ENCODE measurements around the gene RHOV.

The RHOV gene

DNA sequence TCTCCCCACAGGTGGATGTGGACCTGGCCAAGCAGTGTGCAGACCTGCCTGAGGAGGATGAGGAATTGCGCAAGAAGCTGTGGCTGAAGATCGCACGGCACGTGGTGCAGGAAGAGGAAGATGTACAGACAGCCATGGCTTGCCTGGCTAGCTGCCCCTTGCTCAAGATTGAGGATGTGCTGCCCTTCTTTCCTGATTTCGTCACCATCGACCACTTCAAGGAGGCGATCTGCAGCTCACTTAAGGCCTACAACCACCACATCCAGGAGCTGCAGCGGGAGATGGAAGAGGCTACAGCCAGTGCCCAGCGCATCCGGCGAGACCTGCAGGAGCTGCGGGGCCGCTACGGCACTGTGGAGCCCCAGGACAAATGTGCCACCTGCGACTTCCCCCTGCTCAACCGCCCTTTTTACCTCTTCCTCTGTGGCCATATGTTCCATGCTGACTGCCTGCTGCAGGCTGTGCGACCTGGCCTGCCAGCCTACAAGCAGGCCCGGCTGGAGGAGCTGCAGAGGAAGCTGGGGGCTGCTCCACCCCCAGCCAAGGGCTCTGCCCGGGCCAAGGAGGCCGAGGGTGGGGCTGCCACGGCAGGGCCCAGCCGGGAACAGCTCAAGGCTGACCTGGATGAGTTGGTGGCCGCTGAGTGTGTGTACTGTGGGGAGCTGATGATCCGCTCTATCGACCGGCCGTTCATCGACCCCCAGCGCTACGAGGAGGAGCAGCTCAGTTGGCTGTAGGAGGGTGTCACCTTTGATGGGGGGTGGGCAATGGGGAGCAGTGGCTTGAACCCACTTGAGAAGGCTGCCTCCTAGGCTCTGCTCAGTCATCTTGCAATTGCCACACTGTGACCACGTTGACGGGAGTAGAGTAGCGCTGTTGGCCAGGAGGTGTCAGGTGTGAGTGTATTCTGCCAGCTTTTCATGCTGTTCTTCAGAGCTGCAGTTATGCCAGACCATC is 28.8 kb upstream of the RHOV start:
- DNase-seq = no peak

DNA sequence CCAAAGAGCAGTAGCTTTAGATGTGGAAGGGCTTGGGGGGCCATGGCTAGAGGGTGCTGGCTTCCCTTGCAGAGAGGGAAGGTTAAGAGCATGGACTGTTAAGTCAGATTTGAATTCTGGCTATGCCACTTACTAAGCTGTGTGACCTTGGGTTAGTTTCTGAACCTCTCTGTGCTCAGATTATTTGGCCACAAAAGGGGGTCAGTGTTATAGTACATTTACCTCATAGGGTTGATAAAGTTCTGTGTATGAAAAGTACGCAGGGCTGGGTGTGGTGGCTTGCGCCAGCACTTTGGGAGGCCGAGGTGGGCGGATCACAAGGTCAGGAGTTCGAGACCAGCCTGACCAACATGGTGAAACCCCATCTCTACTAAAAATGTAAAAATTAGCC is 27.0 kb upstream of the RHOV start:
- DNase-seq = no peak

DNA sequence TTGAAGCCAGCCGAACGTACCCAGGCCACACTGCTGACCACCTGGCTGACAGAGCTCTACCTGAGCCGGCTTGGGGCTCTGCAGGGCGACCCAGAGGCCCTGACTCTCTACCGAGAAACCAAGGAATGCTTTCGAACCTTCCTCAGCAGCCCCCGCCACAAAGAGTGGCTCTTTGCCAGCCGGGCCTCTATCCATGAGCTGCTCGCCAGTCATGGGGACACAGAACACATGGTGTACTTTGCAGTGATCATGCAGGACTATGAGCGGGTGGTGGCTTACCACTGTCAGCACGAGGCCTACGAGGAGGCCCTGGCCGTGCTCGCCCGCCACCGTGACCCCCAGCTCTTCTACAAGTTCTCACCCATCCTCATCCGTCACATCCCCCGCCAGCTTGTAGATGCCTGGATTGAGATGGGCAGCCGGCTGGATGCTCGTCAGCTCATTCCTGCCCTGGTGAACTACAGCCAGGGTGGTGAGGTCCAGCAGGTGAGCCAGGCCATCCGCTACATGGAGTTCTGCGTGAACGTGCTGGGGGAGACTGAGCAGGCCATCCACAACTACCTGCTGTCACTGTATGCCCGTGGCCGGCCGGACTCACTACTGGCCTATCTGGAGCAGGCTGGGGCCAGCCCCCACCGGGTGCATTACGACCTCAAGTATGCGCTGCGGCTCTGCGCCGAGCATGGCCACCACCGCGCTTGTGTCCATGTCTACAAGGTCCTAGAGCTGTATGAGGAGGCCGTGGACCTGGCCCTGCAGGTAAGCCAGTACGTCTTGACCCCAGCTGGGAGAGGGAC is 26.4 kb upstream of the RHOV start:
- no peak for DNase-seq

DNA sequence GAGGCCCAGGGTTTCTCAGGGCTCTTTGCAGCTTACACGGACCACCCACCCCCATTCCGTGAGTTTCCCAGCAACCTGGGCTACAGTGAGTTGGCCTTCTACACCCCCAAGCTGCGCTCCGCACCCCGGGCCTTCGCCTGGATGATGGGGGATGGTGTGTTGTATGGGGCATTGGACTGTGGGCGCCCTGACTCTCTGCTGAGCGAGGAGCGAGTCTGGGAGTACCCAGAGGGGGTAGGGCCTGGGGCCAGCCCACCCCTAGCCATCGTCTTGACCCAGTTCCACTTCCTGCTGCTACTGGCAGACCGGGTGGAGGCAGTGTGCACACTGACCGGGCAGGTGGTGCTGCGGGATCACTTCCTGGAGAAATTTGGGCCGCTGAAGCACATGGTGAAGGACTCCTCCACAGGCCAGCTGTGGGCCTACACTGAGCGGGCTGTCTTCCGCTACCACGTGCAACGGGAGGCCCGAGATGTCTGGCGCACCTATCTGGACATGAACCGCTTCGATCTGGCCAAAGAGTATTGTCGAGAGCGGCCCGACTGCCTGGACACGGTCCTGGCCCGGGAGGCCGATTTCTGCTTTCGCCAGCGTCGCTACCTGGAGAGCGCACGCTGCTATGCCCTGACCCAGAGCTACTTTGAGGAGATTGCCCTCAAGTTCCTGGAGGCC is 25.6 kb upstream of the RHOV start:
- no peak for DNase-seq

DNA sequence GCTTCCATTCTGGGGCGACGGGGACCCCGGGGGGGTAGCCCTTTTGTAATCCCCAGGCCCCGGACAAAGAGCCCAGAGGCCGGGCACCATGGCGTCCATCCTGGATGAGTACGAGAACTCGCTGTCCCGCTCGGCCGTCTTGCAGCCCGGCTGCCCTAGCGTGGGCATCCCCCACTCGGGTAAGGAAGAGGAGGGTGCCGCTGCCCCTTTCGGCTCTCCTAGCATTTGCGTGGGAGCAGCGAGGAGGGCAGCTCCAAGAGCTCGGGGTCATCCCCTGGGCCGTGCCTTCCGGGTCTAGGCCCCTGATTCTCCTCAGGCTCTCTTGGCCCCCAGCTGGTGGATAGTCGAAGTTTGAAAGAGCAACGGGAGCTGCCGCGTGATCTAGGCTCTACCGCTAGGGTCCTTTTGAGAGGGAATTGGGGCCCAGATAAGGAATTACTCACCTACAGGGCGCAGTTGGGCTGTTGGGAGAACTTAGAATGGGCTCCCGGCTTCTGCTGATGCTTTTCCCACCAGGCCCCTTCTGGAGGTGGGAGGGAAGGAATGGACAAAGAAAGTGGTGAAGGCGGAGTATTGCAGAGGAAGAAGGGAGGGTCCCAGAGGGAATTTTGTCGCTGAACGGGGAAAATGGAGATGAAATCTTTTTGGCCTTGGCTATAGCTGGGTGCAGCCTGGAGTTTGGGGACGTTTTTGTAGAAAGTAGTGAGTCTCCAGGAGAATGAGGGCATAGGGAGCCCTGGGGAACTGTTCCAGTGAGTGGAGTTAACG is 20.8 kb upstream of the RHOV start:
- DNase-seq = peak; percentile 76

DNA sequence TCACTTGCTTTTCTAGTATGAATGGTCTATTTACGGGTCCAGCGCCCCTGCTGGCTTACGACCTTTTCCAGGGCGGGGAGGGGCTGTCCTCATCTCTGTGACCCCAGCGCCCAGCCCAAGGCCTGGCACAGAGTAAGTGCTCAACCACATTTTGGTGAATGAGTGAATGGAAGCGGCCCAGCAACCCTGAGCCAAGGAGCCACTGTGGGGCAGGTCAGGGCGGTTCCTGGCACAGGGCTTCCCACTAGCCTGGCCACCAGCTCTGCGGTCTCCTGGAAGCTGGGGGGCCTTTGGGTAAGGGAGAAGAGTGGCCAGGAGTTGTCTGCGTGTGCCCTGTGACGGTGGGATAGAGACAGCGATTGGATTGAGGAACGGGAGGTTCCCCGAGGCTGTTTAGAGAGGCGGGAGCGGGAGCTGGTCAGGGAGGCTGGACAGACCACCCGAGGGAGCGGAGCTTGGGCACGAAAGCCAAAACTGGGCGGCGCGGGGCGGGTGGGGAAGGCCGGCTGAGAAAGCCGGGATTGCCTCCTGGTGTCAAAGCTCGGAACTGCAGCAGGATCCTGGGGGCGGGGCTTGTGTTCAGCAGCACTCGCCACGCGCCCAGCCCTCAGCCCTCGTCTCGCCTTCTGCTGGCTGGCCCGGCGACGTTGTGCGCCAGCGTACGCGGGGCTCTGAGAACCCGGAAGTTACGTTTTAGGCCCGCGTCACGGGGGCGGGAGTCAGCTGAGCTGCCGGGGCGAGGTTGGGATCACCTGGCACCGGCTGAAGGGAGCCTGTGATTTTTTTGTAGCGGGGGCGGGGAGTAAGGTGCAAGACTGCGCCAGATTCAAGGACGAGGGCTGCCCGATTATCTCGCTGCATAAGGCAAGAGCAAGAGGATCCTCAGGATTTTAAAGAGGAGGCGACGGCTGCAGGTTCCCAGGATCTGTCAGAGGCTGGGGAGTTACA is 20.0 kb upstream of the RHOV start, which contains the start of gene VPS18:
Gene VPS18, plus strand, starts transcription at position 718 of the 948 bp plus-strand sequence. CDS start 319 bp downstream, outside the sequence.
- peak; percentile 95 for DNase-seq

DNA sequence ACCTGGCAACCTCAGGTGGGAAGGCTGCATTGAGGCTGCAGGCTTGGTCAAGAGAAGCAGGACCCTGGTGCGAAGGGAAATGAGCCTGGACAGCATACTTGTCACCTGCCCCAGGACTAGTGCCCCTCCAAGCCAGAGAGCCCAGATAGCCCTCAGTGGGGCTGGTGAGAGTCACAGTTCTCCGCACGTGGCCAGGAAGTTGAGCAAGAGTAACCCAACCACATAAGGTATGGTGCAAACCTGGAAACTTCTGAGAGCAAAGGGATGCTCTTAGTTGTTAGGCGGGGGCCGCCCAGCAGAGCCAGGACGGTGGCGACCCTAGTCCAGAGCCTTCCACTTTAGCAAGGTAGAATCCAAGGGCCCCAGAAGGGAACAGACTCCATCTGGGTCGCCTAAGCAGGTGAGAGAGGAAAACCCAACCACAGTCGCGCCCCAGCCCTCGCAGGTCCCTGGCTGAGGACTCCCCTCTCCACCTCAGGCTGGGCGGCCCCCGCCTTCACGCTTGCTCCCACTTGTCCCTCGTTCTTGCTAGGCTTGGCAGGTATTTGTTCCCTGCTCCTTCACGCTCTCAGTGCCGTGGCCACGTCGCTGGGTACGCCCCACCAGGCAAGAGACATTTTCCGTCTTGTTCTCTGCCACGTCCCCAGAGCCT is 19.1 kb upstream of the RHOV start:
- no peak for DNase-seq

DNA sequence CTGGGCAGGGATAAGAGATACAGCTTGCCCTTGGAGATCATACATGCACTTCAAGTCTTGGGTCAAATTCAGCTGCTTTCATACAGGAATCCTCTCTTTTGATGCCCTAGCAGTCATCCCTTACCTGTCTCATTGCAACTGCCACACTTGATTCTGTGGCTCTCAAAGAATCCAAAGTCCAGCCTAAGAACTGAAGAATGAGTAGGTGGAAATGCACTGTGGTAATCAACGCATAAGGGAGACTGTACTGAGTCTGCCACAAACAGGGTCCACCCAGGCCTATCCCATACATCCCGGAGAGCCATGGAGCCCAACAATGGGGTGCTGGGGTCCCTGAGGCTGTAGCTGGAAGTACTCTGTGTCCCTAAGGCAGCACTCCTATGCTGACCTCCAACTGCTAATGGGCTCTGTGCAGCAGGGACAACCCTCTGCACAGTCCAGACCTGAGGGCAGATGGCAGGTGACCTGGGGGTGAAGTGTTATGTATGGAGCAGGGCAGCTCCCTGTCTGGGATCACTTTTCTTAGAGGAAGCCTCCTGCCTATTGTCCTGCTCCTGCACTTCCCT is 18.5 kb upstream of the RHOV start:
- DNase-seq = no peak

DNA sequence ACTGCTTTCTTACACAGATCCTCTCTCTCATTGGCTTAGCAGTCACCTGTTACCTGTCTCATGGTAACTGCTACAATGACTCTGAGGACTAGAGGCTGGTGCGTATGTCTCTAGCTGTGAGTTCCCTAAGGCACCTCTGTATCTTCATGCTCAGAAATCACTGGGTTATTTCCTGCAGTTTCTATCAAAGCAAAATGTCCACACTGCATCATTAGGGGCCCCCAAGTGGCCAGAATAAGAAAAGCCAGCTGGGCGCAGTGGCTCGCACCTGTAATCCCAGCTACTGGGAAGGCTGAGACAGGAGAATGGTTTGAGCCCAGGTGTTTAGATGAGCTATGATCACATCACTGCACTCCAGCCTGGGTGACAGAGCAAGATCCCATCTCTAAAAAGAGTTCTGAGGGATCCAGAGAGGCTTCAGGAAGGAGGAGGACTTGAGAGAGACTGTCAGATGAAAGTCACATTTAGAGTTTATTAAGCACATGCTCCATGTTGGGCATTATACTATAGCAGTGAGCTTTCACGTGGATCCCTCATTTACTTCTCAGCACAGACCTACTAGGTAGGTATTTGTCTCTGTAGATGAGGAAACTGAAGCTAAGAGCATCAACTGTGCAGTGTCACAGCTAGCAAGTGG is 17.9 kb upstream of the RHOV start:
- peak; percentile 36 for DNase-seq

DNA sequence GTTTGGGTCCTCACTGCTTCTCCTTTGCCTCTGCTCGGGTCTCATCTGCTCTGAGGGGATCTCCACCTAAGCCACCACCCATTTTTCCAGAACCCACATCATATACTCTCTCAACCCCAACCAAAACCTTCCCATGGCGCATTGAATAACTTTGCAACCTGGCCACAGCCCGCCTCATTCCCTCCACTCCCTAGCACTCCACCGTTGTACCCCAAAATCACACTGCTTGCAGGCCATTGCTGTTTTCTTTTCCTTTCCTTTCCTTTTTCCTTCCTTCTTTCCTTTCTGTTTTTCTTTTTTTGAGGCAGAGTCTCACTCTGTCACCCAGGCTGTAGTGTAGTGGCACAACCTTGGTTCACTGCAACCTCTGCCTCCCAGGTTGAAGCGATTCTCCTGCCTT is 17.1 kb upstream of the RHOV start:
- no peak for DNase-seq

DNA sequence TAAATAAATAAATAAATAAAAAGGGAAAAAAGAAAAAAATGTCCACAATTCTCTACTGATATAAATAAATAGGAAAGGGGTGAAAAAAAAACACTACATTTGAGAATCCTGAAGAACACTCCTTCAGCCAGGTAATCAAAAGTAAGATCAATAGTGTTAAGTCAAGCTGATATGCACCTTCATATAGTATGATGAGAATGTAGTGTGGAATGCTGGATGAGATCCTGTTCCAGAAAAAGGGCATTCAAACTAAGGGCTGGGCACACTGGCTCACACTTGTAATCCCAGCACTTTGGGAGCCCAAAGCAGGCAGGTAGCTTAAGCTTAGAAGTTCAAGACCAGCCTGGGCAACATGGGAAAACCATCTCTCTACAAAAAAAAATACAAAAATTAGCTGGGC is 15.1 kb upstream of the RHOV start:
- DNase-seq = no peak

DNA sequence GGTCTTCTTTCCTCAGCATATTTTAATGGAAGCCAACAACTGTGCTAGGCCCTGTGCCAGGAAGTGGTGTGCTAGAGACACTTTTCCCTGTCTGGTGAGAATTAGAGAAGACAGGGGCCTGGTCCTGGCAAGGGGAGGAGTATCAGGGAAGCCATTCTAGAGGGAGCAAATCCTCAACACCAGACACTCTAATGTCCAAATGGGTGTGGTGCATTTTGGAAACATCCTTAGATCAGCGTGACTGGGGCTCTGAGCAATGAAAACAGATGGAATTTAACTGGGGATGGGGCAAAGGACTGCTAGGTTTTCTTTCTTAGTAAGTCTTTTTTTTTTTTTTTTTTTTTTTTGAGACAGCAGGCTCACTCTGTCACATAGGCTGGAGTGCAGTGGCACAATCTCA is 12.6 kb upstream of the RHOV start:
- no peak for DNase-seq

DNA sequence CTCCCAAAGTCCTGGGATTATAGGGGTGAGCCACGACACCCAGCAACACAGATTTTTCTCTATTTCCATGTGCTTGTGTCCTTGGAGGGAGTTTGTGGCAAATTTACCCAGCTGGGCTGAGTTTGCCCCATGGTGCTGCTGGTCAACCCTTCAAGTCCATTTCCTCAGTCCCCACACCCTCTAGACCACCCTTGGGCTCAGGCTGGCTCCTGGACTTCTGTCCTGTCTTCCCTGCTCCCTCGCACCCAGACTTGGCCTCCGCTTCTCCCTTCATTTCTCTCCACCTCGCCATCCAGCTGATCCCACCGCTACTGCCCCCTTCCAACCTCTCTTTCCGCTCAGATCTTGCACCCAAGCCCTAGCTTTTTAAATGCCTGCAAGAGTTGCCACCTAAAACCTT is 7.3 kb upstream of the RHOV start:
- DNase-seq = no peak

DNA sequence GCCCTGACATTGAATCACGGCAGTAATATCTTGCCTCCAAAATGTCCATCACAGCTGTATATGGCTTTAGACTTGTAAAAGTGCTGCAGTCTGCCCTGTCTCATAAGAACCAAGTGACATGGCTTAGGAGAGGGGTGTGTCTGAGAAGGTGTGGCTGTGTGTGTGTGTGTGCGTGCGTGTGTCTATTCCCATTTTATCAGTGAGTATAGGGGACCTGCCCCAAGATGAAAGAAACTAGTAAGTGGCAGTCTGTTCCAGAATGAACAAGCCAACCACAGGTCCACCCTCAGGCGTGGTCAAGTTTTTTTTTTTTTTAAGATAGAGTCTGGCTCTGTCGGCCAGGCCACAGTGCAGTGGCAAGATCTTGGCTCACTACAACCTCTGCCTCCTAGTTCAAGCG is 5.6 kb upstream of the RHOV start:
- DNase-seq = no peak

DNA sequence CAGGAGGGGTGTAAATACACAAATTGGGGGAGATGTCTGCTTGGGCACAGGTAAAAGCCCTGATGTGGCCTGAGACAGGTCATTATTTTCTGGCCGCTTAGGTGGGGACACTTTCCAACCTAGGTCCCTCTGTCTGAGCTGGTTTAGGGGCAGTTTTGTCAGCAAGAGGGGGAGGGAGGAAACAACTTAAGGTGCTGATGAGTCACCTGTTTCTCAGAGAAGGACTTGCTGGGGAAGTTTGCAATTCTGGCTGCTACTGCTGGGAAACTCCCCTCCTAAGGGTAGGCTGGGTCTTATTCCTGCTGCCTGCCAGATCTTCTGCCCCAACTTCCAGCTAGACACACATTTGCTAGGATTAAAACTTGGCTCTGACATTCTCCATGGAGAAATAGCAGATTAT is 4.8 kb upstream of the RHOV start:
- DNase-seq = no peak

DNA sequence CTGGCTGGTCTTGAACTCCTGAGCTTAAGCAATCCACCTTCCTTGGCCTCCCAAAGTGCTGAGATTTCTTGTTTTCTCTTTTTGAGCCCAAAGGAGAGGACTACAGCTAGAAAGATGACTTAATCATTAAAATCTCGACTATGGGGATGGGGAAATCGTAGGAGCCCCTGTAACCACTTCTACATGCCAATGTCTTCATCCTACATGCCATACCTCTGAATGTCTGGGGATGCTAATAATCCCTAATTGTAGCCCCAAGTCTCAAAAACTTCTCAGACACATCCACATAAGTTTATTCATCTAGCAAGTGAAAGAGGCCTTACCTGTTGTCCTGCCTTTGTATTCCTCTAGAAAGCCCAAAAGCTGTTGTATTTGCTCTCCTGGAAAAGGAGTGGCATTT is 3.7 kb upstream of the RHOV start:
- DNase-seq = no peak

DNA sequence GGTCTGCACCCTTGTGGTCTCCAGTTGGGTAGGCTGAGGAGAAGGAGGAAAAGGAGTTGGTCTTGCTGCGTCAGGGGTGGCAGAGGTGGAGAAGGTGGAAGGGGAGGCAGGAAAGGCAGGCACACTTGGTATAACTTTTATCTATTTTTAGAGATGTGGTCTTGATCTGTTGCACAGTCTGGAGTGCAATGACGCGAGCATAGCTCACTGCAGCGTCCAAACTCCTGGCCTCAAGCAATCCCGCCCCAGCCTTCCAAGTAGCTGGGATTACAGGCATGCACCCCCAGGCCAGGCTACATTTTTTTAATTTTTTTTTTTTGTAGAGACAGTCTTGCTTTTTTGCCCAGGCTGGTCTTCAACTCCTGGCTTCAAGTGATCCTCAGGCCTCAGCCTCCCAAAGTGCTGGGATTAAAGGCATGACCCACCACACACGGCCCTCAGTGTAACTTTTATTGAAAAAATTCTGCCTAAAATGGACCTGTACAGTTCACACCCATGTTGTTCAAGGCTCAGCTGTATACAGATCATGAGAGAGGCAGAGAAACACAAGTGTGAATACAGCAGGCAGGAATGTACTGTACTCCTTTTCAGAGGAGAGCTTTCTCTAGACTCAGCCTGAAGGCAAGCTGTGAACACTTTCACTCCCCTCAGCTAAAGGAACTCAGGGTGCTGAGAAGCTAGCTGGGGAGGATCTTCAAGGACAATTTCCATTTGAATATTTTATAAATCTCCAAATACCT is 2.1 kb upstream of the RHOV start:
- DNase-seq = no peak

DNA sequence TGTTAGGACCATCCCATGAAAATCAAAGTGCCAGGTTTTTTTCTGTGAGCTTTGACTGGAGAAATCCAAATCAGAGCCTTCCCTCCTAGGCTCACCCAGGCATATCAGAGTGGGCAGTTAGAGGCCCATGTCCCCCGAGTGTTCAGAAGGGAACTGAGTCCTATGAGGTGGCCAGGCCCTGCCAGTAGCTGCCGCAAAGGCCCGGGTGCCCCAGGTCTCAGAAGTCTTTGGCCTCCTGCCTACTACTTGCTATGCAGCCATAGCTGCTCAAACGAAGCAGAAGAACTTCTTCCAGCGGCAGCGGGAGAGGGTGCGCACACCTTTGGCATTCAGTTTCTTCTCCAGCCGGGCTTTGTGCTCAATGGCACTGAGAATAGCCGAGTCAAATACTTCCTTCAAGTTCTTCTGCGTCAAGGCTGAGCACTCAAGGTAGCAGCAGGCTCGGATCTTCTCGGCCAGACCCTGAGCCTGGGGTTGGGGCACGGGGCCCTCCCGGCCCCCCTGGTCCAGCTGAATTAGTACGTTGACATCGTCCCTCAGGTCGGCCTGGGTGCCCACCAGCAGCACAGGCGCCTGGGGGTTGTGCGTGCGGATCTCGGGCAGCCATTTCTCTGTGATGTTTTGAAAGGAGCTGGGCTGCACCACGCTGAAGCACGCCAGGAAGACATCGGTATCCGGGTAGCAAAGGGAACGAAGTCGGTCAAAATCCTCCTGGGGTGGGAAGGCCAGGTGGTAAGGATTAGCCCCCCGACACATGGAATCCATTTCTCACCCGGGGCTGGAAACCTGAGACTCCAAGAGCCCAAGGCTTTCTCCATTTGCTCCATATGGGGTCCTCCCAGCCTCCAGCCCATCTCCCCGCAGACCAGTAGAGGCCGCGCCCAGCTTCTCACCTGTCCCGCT is 992 bp downstream of the RHOV start:
- no peak for DNase-seq

Measured in fibroblast of skin of right quadriceps (primary cell).